Lung microvascular endothelial cell (primary cell): ENCODE measurements around the gene ACTN1. TPM values are rescaled to one million over a fixed set of nuclear protein-coding genes. Genes with fewer than 3 reads are reported as not detected.

Experiments
- DNase-seq, 2 donors: peaks; one replicate each; pipeline versions ENCODE4 v3.0.0 to v3.0.0-alpha.2; 2010; ENCODE audit warnings: low read depth in 2 of 2
- total RNA-seq: library from RNA; depleted of rRNA; stranded (reverse); fragments of >200 nt; gene quantifications from 2 replicates; pipeline ENCODE4 v1.2.1, GENCODE V29; 2014

The ACTN1 gene
- total RNA-seq, 1 donor from 2014 or later = 219 TPM

GRCh38 chr14:68937471-68938270 is 41.4 kb downstream of the ACTN1 start:
- DNase-seq = peak; percentile 49 to 67

- DNase-seq = peak in 1 of 2 donors; percentile 68
Observed at GRCh38 chr14:68936980-68937379, 42.1 kb downstream of the ACTN1 start.

GRCh38 chr14:68936476-68936875 is 42.6 kb downstream of the ACTN1 start:
- no peak for DNase-seq

- DNase-seq = peak; percentile 96 to 100
Observed at GRCh38 chr14:68935761-68936214, 43.3 kb downstream of the ACTN1 start.

- DNase-seq = no peak
Observed at GRCh38 chr14:68934066-68934465, 45.0 kb downstream of the ACTN1 start.

- DNase-seq = no peak
Observed at GRCh38 chr14:68932686-68933085, 46.4 kb downstream of the ACTN1 start.

GRCh38 chr14:68932231-68932630 is 46.9 kb downstream of the ACTN1 start:
- peak in 1 of 2 donors; percentile 34 for DNase-seq

- no peak for DNase-seq
Observed at GRCh38 chr14:68931474-68932051, 47.5 kb downstream of the ACTN1 start.

- no peak for DNase-seq
Observed at GRCh38 chr14:68931063-68931462, 48.0 kb downstream of the ACTN1 start.

- no peak for DNase-seq
Observed at GRCh38 chr14:68929623-68930307, 49.3 kb downstream of the ACTN1 start.

- DNase-seq = peak in 1 of 2 donors; percentile 45
Observed at GRCh38 chr14:68928770-68929550, 50.1 kb downstream of the ACTN1 start.

GRCh38 chr14:68927956-68928675 is 51.0 kb downstream of the ACTN1 start:
- peak in 1 of 2 donors; percentile 78 for DNase-seq

GRCh38 chr14:68927089-68927488 is 52.0 kb downstream of the ACTN1 start:
- no peak for DNase-seq

- peak in 1 of 2 donors; percentile 45 for DNase-seq
Observed at GRCh38 chr14:68926236-68926635, 52.9 kb downstream of the ACTN1 start.

GRCh38 chr14:68925373-68925772 is 53.7 kb downstream of the ACTN1 start:
- no peak for DNase-seq

GRCh38 chr14:68924186-68925158 is 54.6 kb downstream of the ACTN1 start:
- DNase-seq = peak in 1 of 2 donors; percentile 84

- no peak for DNase-seq
Observed at GRCh38 chr14:68922886-68923285, 56.2 kb downstream of the ACTN1 start.

GRCh38 chr14:68922201-68922621 is 56.9 kb downstream of the ACTN1 start:
- DNase-seq = no peak

- DNase-seq = no peak
Observed at GRCh38 chr14:68921666-68922065, 57.4 kb downstream of the ACTN1 start.

GRCh38 chr14:68921049-68921448 is 58.1 kb downstream of the ACTN1 start:
- DNase-seq = no peak
